Gastrocnemius medialis (tissue), 4 donors: Measurements from ENCODE around the gene CD82. TPM values are rescaled to one million over a fixed set of nuclear protein-coding genes. Genes with fewer than 3 reads are reported as not detected.
A peak's percentile ranks its signal among the peaks of the same experiment; 100 is the strongest.

Source experiments
- ATAC-seq, 2 donors: fragments of 150-250 bp; one replicate each; pipeline ENCODE4 v1.9.1; 2016
- DNase-seq, 2 donors: peaks; one replicate each; pipeline ENCODE4 v3.0.0-alpha.2; 2019
- H3K27ac ChIP-seq, 4 donors: fragments of 200-600 bp; sonication (generic); 1 replicate in 1 of 4; 2 replicates in 3 of 4; pipeline ENCODE4 v1.5.1; 2016 to 2018; ENCODE audit warnings: mild to moderate bottlenecking in 2 of 4, moderate library complexity in 1 of 4
- H3K27me3 ChIP-seq, 3 donors: fragments of 200-600 bp; sonication (generic) in 2 of 3; 1 replicate in 1 of 3; 2 replicates in 2 of 3; pipeline versions ENCODE4 v1.5.1 to v1.6.0; 2016 to 2019; ENCODE audit warnings: mild to moderate bottlenecking in 1 of 3, moderate library complexity in 1 of 3
- H3K36me3 ChIP-seq, 2 donors: fragments of 200-600 bp; sonication (generic) in 1 of 2; one replicate each; pipeline ENCODE4 v1.5.1; 2017 to 2018
- H3K4me1 ChIP-seq, 2 donors: fragments of 200-600 bp; sonication (generic) in 1 of 2; one replicate each; pipeline ENCODE4 v1.5.1; 2016 to 2017; ENCODE audit warnings: mild to moderate bottlenecking in 2 of 2
- H3K4me3 ChIP-seq, 4 donors: fragments of 200-600 bp; sonication (generic) in 3 of 4; 1 replicate in 1 of 4; 2 replicates in 3 of 4; pipeline ENCODE4 v1.5.1; 2016 to 2019; ENCODE audit warnings: mild to moderate bottlenecking in 2 of 4
- H3K9me3 ChIP-seq, 3 donors: fragments of 200-600 bp; sonication (generic) in 2 of 3; 1 replicate in 1 of 3; 2 replicates in 2 of 3; pipeline ENCODE4 v1.5.1; 2016 to 2019
- POLR2A ChIP-seq, 2 donors: fragments of 450-650 bp; IDR thresholded peaks; one replicate each; pipeline ENCODE4 v1.6.1; 2017; ENCODE audit warnings: antibody characterized with exemption in 2 of 2, mild to moderate bottlenecking in 2 of 2, moderate library complexity in 2 of 2
- in situ Hi-C, 4 donors: fragments of 200-750 bp; cut with MboI; loops; one replicate each; pipeline versions ENCODE4 v1.15.0 to v1.8.0; 2017; ENCODE audit warnings: low sequenced_read_pairs in 4 of 4
- intact Hi-C: fragments of 100-400 bp; cut with DNase I; formaldehyde crosslinking; loops from one replicate; pipeline ENCODE4 v1.15.1; 2023; ENCODE audit warnings: low total_unique reads
- total RNA-seq, 4 donors: library from RNA; depleted of rRNA; stranded (reverse); fragments of >200 nt; gene quantifications; one replicate each; pipeline versions ENCODE4 v1.1.0 to v1.2.3, GENCODE V29; 2016
- TF ChIP-seq, protein P1 (sequence below), 5 experiments: fragments of 450-650 bp in 3 of 5; fragments of 200-600 bp in 2 of 5; sonication (generic) in 2 of 5; IDR thresholded peaks in 4 of 5; conservative IDR thresholded peaks in 1 of 5; 1 replicate in 4 of 5; 2 replicates in 1 of 5; pipeline ENCODE4 v1.5.1; 2016 to 2019; ENCODE audit warnings: antibody characterized with exemption in 5 of 5, mild to moderate bottlenecking in 3 of 5, moderate library complexity in 3 of 5

The CD82 gene
- total RNA-seq, 4 donors from 2014 or later = 4.5 to 17.5 (median 13.5) TPM

DNA sequence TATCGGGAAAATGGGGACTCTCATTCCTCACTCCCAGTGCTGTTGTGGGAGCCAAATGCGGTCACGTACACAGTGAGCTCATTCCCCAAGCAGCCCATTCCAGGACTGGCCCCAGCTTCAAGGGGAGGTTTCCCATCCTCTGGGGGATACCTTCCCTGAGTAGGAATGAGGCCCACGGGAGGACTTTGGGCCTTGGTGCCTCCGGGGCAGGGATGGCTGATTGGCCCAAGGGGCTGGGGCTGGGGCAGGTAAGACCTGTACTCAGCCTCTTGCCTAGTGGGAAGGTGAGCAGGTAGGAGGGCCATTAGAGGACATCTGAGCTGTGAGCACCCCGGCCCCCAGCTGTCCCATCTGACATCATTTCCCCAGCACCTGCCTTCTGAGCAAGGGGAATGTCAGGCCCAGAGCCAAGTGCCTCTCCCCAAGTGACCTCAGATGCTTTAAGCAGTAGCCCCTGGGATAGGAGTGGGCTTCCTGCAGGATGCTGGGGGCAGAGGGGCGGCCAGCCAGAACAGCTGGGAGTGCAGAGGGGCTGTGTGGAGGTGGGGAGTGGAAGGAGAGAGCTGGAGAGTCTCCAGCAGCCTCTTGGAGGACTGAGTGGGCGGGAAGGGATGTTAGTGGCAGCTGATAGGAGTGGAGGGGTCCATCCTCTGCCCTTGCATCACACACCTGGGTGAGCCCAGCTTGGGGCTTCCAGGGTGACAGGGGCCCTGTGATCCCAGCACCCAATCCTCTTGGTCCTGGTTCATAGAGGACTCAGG lies 58.4 kb downstream of the CD82 start:
- ATAC-seq = no peak
- Histone ChIP-seq H3K4me1 (peaks cover 21 to 25% of the 10 kb centered on the region in 2 donors), H3K27ac (peak overlapping the region in 3 of 4 donors; percentile 9 to 57 (median 38)), H3K36me3 (no peaks in the 10 kb centered on the region), H3K27me3 (no peaks in the 10 kb centered on the region), H3K9me3 (no peaks in the 10 kb centered on the region), H3K4me3 (no peak overlapping the region)
- no peak for TF ChIP-seq POLR2A (IDR thresholded peaks at IDR 0.05)
- TF ChIP-seq, protein P1, sequence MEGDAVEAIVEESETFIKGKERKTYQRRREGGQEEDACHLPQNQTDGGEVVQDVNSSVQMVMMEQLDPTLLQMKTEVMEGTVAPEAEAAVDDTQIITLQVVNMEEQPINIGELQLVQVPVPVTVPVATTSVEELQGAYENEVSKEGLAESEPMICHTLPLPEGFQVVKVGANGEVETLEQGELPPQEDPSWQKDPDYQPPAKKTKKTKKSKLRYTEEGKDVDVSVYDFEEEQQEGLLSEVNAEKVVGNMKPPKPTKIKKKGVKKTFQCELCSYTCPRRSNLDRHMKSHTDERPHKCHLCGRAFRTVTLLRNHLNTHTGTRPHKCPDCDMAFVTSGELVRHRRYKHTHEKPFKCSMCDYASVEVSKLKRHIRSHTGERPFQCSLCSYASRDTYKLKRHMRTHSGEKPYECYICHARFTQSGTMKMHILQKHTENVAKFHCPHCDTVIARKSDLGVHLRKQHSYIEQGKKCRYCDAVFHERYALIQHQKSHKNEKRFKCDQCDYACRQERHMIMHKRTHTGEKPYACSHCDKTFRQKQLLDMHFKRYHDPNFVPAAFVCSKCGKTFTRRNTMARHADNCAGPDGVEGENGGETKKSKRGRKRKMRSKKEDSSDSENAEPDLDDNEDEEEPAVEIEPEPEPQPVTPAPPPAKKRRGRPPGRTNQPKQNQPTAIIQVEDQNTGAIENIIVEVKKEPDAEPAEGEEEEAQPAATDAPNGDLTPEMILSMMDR (IDR thresholded peaks at IDR 0.05 in 4 of 5, conservative IDR thresholded peaks at IDR 0.05 in 1 of 5) = no peak
- intact Hi-C loops (loop anchor here (5.0 kb wide), 1 partner anchor 483 kb away; no protein-coding TSS in a partner anchor), in situ Hi-C loops (loop anchor here (5.0 to 10.0 kb wide), 3 partner anchors 101 to 288 kb away; partner anchors contain the start of gene TSPAN18 (in 1 of the 4))
- DNase-seq = peak in 1 of 2 donors; percentile 10

DNA sequence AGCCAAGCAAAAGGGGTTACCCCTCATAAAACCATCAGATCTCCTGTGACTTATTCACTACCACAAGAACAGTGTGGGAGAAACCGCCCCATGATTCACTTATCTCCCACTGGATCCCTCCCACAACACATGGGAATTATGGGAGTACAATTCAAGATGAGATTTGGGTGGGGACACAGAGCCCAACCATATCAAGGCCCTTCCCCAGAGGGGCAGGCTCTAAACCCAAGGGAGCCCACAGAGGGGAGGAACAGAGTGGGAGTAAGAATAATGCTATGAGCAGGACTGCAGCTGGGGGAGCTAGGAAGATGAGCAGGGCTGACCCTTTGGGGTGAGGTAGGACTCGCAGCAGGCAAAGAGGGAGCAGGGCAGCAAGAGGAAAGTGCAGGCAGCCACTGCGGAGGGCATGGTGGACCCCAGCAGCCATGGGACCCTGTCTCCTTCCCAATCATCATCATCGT lies 59.3 kb downstream of the CD82 start:
- H3K4me1 ChIP-seq = peaks cover 21 to 27% of the 10 kb centered on the region in 2 donors
- no peak for DNase-seq
- in situ Hi-C loops = loop anchor here (5.0 to 10.0 kb wide), 3 partner anchors 100 to 288 kb away; partner anchors contain the start of gene TSPAN18 (in 1 of the 4)
- H3K27me3 ChIP-seq = no peaks in the 10 kb centered on the region
- intact Hi-C loops = loop anchor here (5.0 kb wide), 1 partner anchor 483 kb away; no protein-coding TSS in a partner anchor
- no peaks in the 10 kb centered on the region for H3K9me3 ChIP-seq
- no peak overlapping the region for H3K4me3 ChIP-seq
- no peaks in the 10 kb centered on the region for H3K36me3 ChIP-seq
- H3K27ac ChIP-seq = no peak overlapping the region
- ATAC-seq = no peak
- TF ChIP-seq, protein P1 (IDR thresholded peaks at IDR 0.05 in 4 of 5, conservative IDR thresholded peaks at IDR 0.05 in 1 of 5) = no peak
- no peak for TF ChIP-seq POLR2A (IDR thresholded peaks at IDR 0.05)

DNA sequence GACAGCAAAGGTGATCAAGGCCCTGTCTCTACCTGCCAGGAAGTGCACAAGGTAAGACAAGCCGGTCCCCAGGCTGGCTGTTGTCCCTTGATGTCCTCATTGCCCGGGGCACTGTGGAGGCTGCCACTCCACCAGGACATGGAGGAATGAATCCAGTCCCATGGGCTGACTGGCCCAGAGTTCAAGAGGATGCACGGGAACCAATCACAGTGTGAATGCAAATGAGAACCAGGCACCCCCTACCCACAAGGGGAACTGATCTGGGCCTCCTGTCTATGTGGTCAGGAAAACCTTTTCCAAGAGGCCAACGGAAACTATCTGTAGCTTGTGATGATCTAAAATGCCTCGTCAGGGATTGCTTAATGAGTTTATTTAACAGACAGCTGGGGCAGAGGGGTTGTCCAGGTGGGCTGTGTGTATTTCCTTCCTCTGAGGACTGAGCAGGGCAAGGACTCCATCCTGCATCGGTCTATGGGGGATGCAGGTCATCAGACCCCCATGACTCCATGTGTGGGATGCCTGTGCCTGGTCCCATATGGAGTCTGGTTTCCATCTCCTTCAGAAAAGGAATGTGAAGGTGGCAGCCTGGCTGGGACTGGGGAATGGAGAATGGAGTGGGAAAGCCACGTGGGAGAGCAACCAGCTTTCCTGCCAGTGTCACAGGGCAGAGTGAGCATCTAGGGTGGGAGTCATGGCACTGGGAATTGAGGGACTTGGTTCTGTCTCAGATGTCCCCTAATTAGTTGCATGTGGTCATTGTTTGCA lies 60.5 kb downstream of the CD82 start:
- H3K27ac ChIP-seq = no peak overlapping the region
- no peaks in the 10 kb centered on the region for H3K9me3 ChIP-seq
- ATAC-seq = no peak
- no peak for DNase-seq
- in situ Hi-C loops (loop anchor here in 1 of 4 donors (10.0 kb wide), 1 partner anchor 99 kb away; the partner anchor contains the start of gene TSPAN18), intact Hi-C loops (no loop called here)
- no peak overlapping the region for H3K4me3 ChIP-seq
- H3K4me1 ChIP-seq = peaks cover 21 to 27% of the 10 kb centered on the region in 2 donors
- H3K36me3 ChIP-seq = no peaks in the 10 kb centered on the region
- no peaks in the 10 kb centered on the region for H3K27me3 ChIP-seq
- TF ChIP-seq, protein P1 (IDR thresholded peaks at IDR 0.05 in 4 of 5, conservative IDR thresholded peaks at IDR 0.05 in 1 of 5) = no peak
- TF ChIP-seq POLR2A (IDR thresholded peaks at IDR 0.05) = no peak

DNA sequence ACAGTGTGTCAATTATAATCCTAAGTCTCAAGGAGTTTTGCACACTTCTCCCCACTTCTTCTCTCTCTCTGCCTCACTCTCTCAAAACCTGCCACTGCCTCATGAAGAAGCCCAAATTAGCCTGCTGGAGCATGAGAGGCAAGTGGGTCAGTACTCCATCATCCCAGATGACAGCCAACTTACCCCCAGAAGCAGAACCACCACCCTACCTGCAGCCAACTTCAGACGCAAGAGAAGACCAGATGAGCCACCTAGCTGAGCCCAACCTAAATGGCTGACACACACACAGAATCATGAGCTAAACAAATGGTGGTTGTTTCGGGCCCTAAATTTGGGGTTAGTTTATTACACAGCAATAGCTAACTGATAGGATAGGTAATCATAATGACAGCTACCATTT lies 61.2 kb downstream of the CD82 start:
- intact Hi-C loops = no loop called here
- in situ Hi-C loops = loop anchor here in 1 of 4 donors (10.0 kb wide), 1 partner anchor 98 kb away; the partner anchor contains the start of gene TSPAN18
- H3K27ac ChIP-seq = no peak overlapping the region
- ATAC-seq (no peak), DNase-seq (no peak)
- TF ChIP-seq, protein P1 (IDR thresholded peaks at IDR 0.05 in 4 of 5, conservative IDR thresholded peaks at IDR 0.05 in 1 of 5) = no peak
- TF ChIP-seq POLR2A (IDR thresholded peaks at IDR 0.05) = no peak
- H3K27me3 ChIP-seq = no peaks in the 10 kb centered on the region
- peaks cover 15 to 30% of the 10 kb centered on the region in 2 donors for H3K4me1 ChIP-seq
- H3K9me3 ChIP-seq = no peaks in the 10 kb centered on the region
- no peak overlapping the region for H3K4me3 ChIP-seq
- no peaks in the 10 kb centered on the region for H3K36me3 ChIP-seq
